ENCODE results near the gene MYCN. TPM values are rescaled to one million over a fixed set of nuclear protein-coding genes. Genes with fewer than 3 reads are reported as not detected.

Gene MYCN
- total and polyA plus RNA-seq, 2 of the 4 experiments (the other 2 are of a cell fraction): not detected

DNA sequence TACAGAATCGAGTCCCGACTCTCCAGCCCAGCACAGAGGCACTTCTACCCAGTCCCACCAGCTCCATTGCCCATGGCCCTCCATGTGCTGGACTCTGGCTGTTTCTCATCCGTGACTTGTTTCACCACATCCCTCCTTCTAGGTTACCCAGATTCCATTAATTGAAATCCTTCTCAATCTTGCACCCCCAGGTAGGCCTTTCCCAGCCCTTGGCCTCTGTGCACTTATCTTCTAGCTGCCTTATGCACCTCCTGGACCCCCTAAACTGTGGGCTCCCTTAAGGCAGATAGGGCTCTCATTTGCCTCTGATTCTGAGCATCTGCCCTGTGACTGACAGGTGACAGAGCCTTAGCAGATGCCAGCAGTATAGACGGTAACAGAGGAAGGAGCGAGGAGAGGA lies 9.2 kb downstream of the MYCN start:
- Histone ChIP-seq H4K20me1 (ENCODE audit: insufficient read depth, low read length) (no peaks in the 10 kb centered on the region), H3K27me3 (ENCODE audit: control insufficient read depth, insufficient read depth, low read length) (no peaks in the 10 kb centered on the region), H2BK20ac (ENCODE audit: low read depth, low read length) (no peak overlapping the region), H2BK5ac (ENCODE audit: low read depth, low read length, poor library complexity, severe bottlenecking) (no peak overlapping the region), H3K4ac (ENCODE audit: low read depth, low read length) (no peak overlapping the region), H4K5ac (ENCODE audit: low read depth, low read length) (no peak overlapping the region), H3K79me1 (ENCODE audit: low read depth in 1 of 2, low read length in 2 of 2) (no peaks in the 10 kb centered on the region), H4K8ac (ENCODE audit: low read depth in 2 of 2, low read length in 2 of 2) (no peak overlapping the region), H2AFZ (replicated peaks; ENCODE audit: low read length, poor library complexity) (no peak overlapping the region), H3K9me3 (ENCODE audit: control insufficient read depth, insufficient read depth, low read length) (peaks cover 19% of the 10 kb centered on the region), H2AK5ac (ENCODE audit: low read depth, low read length) (no peak overlapping the region), H3K27ac (ENCODE audit: insufficient read depth, low read length) (no peak overlapping the region), H3K4me2 (ENCODE audit: low read depth, low read length) (no peak overlapping the region), H2BK120ac (ENCODE audit: low read depth, low read length) (no peak overlapping the region), H3K56ac (ENCODE audit: extremely low read depth, insufficient read depth, low read length) (no peak overlapping the region), H3K14ac (replicated peaks; ENCODE audit: low read depth, low read length) (no peak overlapping the region), H3K4me3 (ENCODE audit: insufficient read depth, low read depth, low read length) (no peak overlapping the region), H3K18ac (ENCODE audit: low read depth, low read length) (no peak overlapping the region), H4K91ac (ENCODE audit: insufficient read depth, low read depth, low read length) (no peak overlapping the region), H3K23ac (ENCODE audit: low read depth, low read length) (no peak overlapping the region), H3K9ac (ENCODE audit: low read depth, low read length) (no peak overlapping the region), H3K4me1 (ENCODE audit: control insufficient read depth, insufficient read depth, low read length) (no peaks in the 10 kb centered on the region), H2AK9ac (replicated peaks; ENCODE audit: low read depth, low read length, poor library complexity) (no peak overlapping the region), H2BK15ac (ENCODE audit: low read depth, low read length) (no peak overlapping the region), H3K36me3 (ENCODE audit: control insufficient read depth, insufficient read depth, low read length) (no peaks in the 10 kb centered on the region), H3K9me1 (ENCODE audit: insufficient read depth, low read length) (no peaks in the 10 kb centered on the region)
- TF ChIP-seq RCOR1 (IDR thresholded peaks at IDR 0.05; ENCODE audit: insufficient replicate concordance, low read length): no peak
- no peak for TF ChIP-seq SMC3 (IDR thresholded peaks at IDR 0.05; ENCODE audit: low read depth, low read length)
- TF ChIP-seq POLR2A (IDR thresholded peaks at IDR 0.05; ENCODE audit: low read depth, low read length): no peak
- no peak for TF ChIP-seq MXI1 (IDR thresholded peaks at IDR 0.05; ENCODE audit: borderline replicate concordance, low read depth, low read length)
- TF ChIP-seq CHD1 (IDR thresholded peaks at IDR 0.05; ENCODE audit: low read depth, low read length): no peak
- TF ChIP-seq, protein P1, sequence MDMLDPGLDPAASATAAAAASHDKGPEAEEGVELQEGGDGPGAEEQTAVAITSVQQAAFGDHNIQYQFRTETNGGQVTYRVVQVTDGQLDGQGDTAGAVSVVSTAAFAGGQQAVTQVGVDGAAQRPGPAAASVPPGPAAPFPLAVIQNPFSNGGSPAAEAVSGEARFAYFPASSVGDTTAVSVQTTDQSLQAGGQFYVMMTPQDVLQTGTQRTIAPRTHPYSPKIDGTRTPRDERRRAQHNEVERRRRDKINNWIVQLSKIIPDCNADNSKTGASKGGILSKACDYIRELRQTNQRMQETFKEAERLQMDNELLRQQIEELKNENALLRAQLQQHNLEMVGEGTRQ (IDR thresholded peaks at IDR 0.05; ENCODE audit: low read depth, low read length): no peak
- no peak for TF ChIP-seq BHLHE40 (IDR thresholded peaks at IDR 0.05; ENCODE audit: low read depth, low read length)
- TF ChIP-seq, protein P2, sequence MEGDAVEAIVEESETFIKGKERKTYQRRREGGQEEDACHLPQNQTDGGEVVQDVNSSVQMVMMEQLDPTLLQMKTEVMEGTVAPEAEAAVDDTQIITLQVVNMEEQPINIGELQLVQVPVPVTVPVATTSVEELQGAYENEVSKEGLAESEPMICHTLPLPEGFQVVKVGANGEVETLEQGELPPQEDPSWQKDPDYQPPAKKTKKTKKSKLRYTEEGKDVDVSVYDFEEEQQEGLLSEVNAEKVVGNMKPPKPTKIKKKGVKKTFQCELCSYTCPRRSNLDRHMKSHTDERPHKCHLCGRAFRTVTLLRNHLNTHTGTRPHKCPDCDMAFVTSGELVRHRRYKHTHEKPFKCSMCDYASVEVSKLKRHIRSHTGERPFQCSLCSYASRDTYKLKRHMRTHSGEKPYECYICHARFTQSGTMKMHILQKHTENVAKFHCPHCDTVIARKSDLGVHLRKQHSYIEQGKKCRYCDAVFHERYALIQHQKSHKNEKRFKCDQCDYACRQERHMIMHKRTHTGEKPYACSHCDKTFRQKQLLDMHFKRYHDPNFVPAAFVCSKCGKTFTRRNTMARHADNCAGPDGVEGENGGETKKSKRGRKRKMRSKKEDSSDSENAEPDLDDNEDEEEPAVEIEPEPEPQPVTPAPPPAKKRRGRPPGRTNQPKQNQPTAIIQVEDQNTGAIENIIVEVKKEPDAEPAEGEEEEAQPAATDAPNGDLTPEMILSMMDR (conservative IDR thresholded peaks at IDR 0.05; ENCODE audit: low read depth, low read length): no peak
- no peak for TF ChIP-seq CEBPB (IDR thresholded peaks at IDR 0.05; ENCODE audit: low read depth, low read length)
- TF ChIP-seq NFE2L2 (IDR thresholded peaks at IDR 0.05; ENCODE audit: low read depth, low read length): no peak
- no peak for TF ChIP-seq RFX5 (IDR thresholded peaks at IDR 0.05; ENCODE audit: low read depth, low read length)
- TF ChIP-seq ELK1 (IDR thresholded peaks at IDR 0.05; ENCODE audit: borderline replicate concordance, low read depth, low read length): no peak
- TF ChIP-seq FOS (IDR thresholded peaks at IDR 0.05; ENCODE audit: low read depth, low read length): no peak
- TF ChIP-seq RAD21 (IDR thresholded peaks at IDR 0.05; ENCODE audit: low read length): no peak
- no peak for TF ChIP-seq MAZ (IDR thresholded peaks at IDR 0.05; ENCODE audit: borderline replicate concordance, low read depth, low read length)
- TF ChIP-seq MAFK (IDR thresholded peaks at IDR 0.05; ENCODE audit: low read depth, low read length): no peak
- ChIA-PET CTCF (no interaction called here), POLR2A (ENCODE audit: unreplicated experiment) (no interaction called here)
- dilution Hi-C loops (cut with HindIII; ENCODE audit: low sequenced_read_pairs, unreplicated experiment): no loop called here
- no TSS peak for BruUV-seq (replicated peaks)
- 30% methylated on average over 2 of the region's 5 CpGs; no CpG with 5 or more reads in 1 of the 2 experiments for WGBS, 2 experiments (ENCODE audit: extremely low coverage in 2 of 2, insufficient read length in 1 of 2)
- no peak for DNase-seq
- ATAC-seq (ENCODE audit: low read depth): no peak
- intact Hi-C loops (cut with micrococcal nuclease): no loop called here
- in situ Hi-C loops (cut with MboI; ENCODE audit: low sequenced_read_pairs): no loop called here
